ENCODE data around the gene FPR3.

FPR3 gene

GRCh38 chr19:51807925-51808324 lies 13.0 kb downstream of the FPR3 start:
- DNase-seq = no peak

GRCh38 chr19:51808333-51808986 lies 13.5 kb downstream of the FPR3 start:
- peak; percentile 13 for DNase-seq

GRCh38 chr19:51809787-51810186 lies 14.8 kb downstream of the FPR3 start:
- DNase-seq = no peak

- peak; percentile 17 for DNase-seq
These were observed 15.3 kb downstream of the FPR3 start for GRCh38 chr19:51810223-51810622.

GRCh38 chr19:51811344-51811743 lies 16.4 kb downstream of the FPR3 start:
- DNase-seq = no peak

GRCh38 chr19:51815043-51815442 lies 20.1 kb downstream of the FPR3 start:
- DNase-seq = no peak

GRCh38 chr19:51816711-51817110 lies 21.8 kb downstream of the FPR3 start:
- no peak for DNase-seq

- no peak for DNase-seq
These were observed 25.1 kb downstream of the FPR3 start for GRCh38 chr19:51820011-51820410.

- no peak for DNase-seq
These were observed 26.0 kb downstream of the FPR3 start for GRCh38 chr19:51820831-51821446.

GRCh38 chr19:51821456-51821855 lies 26.5 kb downstream of the FPR3 start:
- no peak for DNase-seq

GRCh38 chr19:51821921-51822320 lies 27.0 kb downstream of the FPR3 start:
- no peak for DNase-seq

GRCh38 chr19:51822325-51822724 lies 27.4 kb downstream of the FPR3 start:
- DNase-seq = no peak

- no peak for DNase-seq
These were observed 28.0 kb downstream of the FPR3 start for GRCh38 chr19:51822946-51823345.

GRCh38 chr19:51824281-51825005 lies 29.5 kb downstream of the FPR3 start:
- no peak for DNase-seq

- DNase-seq = no peak
These were observed 35.3 kb downstream of the FPR3 start for GRCh38 chr19:51830274-51830673.

- no peak for DNase-seq
These were observed 42.2 kb downstream of the FPR3 start for GRCh38 chr19:51837145-51837544.

GRCh38 chr19:51861870-51862622 lies 67.1 kb downstream of the FPR3 start:
- DNase-seq = no peak

GRCh38 chr19:51873097-51873496 lies 78.1 kb downstream of the FPR3 start:
- no peak for DNase-seq

Measured in NCI-H82 (cell line).